Measurements from ENCODE around the gene GAREM1.
A peak's percentile ranks its signal among the peaks of the same experiment; 100 is the strongest.
"Not testable (repeated sequence)": the region's sequence is repeated elsewhere in the genome, so short reads cannot be mapped to it uniquely, and the experiment has no call there.

Gene GAREM1

GRCh38 chr18:32326450-32327308 is 144.0 kb downstream of the GAREM1 start:
- DNase-seq (ENCODE audit: low read depth), result no peak

- DNase-seq (ENCODE audit: low read depth), result no peak
These were observed 146.5 kb downstream of the GAREM1 start for GRCh38 chr18:32324181-32324580.

GRCh38 chr18:32321826-32322225 is 148.9 kb downstream of the GAREM1 start:
- DNase-seq (ENCODE audit: low read depth), result no peak

- DNase-seq (ENCODE audit: low read depth), result no peak
These were observed 151.6 kb downstream of the GAREM1 start for GRCh38 chr18:32319084-32319483.

GRCh38 chr18:32318581-32318980 is 152.1 kb downstream of the GAREM1 start:
- DNase-seq (ENCODE audit: low read depth), result no peak

GRCh38 chr18:32317651-32318050 is 153.0 kb downstream of the GAREM1 start:
- DNase-seq (ENCODE audit: low read depth), result no peak

- DNase-seq (ENCODE audit: low read depth), result no peak
These were observed 154.8 kb downstream of the GAREM1 start for GRCh38 chr18:32315881-32316280.

GRCh38 chr18:32310774-32311173 is 159.9 kb downstream of the GAREM1 start:
- DNase-seq (ENCODE audit: low read depth), result no peak

- no peak for DNase-seq (ENCODE audit: low read depth)
These were observed 160.6 kb downstream of the GAREM1 start for GRCh38 chr18:32310101-32310500.

GRCh38 chr18:32308493-32309120 is 162.1 kb downstream of the GAREM1 start:
- DNase-seq (ENCODE audit: low read depth), result peak; percentile 83

GRCh38 chr18:32303400-32303799 is 167.3 kb downstream of the GAREM1 start:
- no peak for DNase-seq (ENCODE audit: low read depth)

GRCh38 chr18:32302806-32303205 is 167.9 kb downstream of the GAREM1 start:
- no peak for DNase-seq (ENCODE audit: low read depth)

GRCh38 chr18:32301976-32302743 is 168.5 kb downstream of the GAREM1 start:
- DNase-seq (ENCODE audit: low read depth), result peak; percentile 92

GRCh38 chr18:32301361-32301760 is 169.3 kb downstream of the GAREM1 start:
- DNase-seq (ENCODE audit: low read depth), result no peak

GRCh38 chr18:32300914-32301313 is 169.8 kb downstream of the GAREM1 start:
- DNase-seq (ENCODE audit: low read depth), result no peak

GRCh38 chr18:32299484-32299883 is 171.2 kb downstream of the GAREM1 start:
- DNase-seq (ENCODE audit: low read depth), result no peak

- DNase-seq (ENCODE audit: low read depth), result no peak
These were observed 172.5 kb downstream of the GAREM1 start for GRCh38 chr18:32298171-32298667.

- DNase-seq (ENCODE audit: low read depth), result no peak
These were observed 173.0 kb downstream of the GAREM1 start for GRCh38 chr18:32297579-32298170.

- no peak for DNase-seq (ENCODE audit: low read depth)
These were observed 173.8 kb downstream of the GAREM1 start for GRCh38 chr18:32296851-32297250.

- DNase-seq (ENCODE audit: low read depth), result no peak
These were observed 175.1 kb downstream of the GAREM1 start for GRCh38 chr18:32295604-32296003.

- no peak for DNase-seq (ENCODE audit: low read depth)
These were observed 177.6 kb downstream of the GAREM1 start for GRCh38 chr18:32293107-32293506.

GRCh38 chr18:32291623-32292022 is 179.1 kb downstream of the GAREM1 start:
- not testable (repeated sequence) for DNase-seq (ENCODE audit: low read depth)
